Mesothelial cell of epicardium (in vitro differentiated cells): ENCODE data around the gene NEXN. TPM values are rescaled to one million over a fixed set of nuclear protein-coding genes. Genes with fewer than 3 reads are reported as not detected.

Experiments used
- DNase-seq, 2 experiments: peaks; one replicate each; pipeline ENCODE4 v3.0.0; 2021; ENCODE audit warnings: low spot score in 2 of 2; ENCODE audit not compliant: unreplicated experiment in 2 of 2
- H3K27ac Mint-ChIP-seq: 2 replicates; pipeline ENCODE4 v1.8.0; 2021; ENCODE audit warnings: mixed read lengths
- H3K27me3 Mint-ChIP-seq: 2 replicates; pipeline ENCODE4 v1.8.0; 2021; ENCODE audit warnings: low read depth, mixed read lengths
- H3K36me3 Mint-ChIP-seq: 2 replicates; pipeline ENCODE4 v1.8.0; 2021; ENCODE audit warnings: mixed read lengths
- H3K4me1 Mint-ChIP-seq: 2 replicates; pipeline ENCODE4 v1.8.0; 2021; ENCODE audit warnings: mixed read lengths
- H3K4me3 Mint-ChIP-seq: 2 replicates; pipeline ENCODE4 v1.8.0; 2021; ENCODE audit warnings: mild to moderate bottlenecking, moderate library complexity, mixed read lengths
- H3K9me3 Mint-ChIP-seq: 2 replicates; pipeline ENCODE4 v1.8.0; 2021; ENCODE audit warnings: mixed read lengths
- total RNA-seq: library from RNA; stranded (reverse); gene quantifications from 3 replicates; pipeline ENCODE4 v1.2.1, GENCODE V29; 2021
- TF ChIP-seq, protein P1 (sequence below): fragments of 200-600 bp; sonication (generic); IDR thresholded peaks from one replicate; pipeline ENCODE4 v1.5.0; 2021; ENCODE audit warnings: antibody characterized with exemption; ENCODE audit not compliant: unreplicated experiment

Gene NEXN
- total RNA-seq, 1 donor from 2014 or later, result 8.2 TPM

DNA sequence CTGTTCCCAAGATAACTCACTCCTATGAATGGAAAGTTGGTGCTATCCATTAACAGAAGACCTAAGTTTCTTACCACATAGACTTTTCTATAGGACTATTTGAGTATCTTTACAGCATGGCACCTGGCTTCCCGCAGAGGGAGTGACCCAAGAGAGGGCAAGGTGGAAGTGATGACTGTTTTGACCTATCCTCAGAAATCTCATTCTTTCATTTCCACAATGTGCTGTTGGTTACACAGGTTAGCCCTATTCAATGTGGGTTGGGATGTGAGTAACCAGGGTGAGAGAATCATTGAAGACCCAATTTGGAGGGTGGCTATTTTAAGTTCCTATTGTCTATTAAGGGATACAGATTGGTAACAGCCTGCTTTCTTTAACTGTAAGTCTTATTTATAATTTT lies 38.3 kb upstream of the NEXN start:
- DNase-seq, result no peak
- no peak overlapping the region for H3K27ac Mint-ChIP-seq

DNA sequence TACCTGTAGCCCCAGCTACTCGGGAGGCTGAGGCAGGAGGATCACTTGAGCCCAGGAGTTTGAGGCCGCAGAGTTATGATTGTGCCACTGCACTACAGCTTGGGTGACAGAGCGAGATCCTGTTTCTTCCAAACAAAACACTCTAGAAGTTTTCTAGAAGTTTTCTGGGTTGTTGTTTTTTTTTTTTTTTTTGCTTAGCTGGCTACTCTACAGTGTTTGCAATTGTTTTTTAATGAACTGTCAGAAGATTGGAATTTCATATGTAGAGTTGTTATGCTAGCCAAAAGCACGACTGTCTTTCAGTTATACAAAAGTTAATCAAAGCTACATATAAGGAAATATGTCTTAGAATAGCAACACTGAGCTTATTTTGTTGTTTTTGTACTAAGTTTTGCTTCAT lies 30.9 kb upstream of the NEXN start:
- no peaks in the 10 kb centered on the region for H3K27me3 Mint-ChIP-seq

More for the DNA sequence above, 38.3 kb upstream of the NEXN start:
- Mint-ChIP-seq H3K27me3 (no peaks in the 10 kb centered on the region), H3K9me3 (peaks cover 19% of the 10 kb centered on the region), H3K36me3 (peaks cover 28% of the 10 kb centered on the region), H3K4me1 (no peaks in the 10 kb centered on the region), H3K4me3 (no peak overlapping the region)
- TF ChIP-seq, protein P1, sequence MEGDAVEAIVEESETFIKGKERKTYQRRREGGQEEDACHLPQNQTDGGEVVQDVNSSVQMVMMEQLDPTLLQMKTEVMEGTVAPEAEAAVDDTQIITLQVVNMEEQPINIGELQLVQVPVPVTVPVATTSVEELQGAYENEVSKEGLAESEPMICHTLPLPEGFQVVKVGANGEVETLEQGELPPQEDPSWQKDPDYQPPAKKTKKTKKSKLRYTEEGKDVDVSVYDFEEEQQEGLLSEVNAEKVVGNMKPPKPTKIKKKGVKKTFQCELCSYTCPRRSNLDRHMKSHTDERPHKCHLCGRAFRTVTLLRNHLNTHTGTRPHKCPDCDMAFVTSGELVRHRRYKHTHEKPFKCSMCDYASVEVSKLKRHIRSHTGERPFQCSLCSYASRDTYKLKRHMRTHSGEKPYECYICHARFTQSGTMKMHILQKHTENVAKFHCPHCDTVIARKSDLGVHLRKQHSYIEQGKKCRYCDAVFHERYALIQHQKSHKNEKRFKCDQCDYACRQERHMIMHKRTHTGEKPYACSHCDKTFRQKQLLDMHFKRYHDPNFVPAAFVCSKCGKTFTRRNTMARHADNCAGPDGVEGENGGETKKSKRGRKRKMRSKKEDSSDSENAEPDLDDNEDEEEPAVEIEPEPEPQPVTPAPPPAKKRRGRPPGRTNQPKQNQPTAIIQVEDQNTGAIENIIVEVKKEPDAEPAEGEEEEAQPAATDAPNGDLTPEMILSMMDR, result no peak

DNA sequence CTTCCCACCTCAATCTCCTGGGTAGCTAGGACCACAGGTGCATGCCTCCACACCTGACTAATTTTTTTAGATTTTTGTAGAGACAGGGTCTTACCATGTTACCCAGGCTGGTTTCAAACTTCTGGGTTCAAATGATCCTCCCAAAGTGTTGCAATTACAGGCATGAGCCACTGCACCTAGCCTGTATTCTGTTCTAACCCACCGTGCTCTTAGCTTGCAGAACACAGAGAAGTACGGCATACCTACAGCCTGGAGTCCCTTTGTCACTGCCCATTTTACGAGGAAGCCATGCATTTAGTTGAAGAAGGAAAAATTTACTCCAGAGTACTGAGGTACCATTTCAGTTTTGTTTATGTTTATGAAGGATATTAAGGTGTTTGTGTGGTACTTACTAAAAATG lies 29.7 kb upstream of the NEXN start:
- Mint-ChIP-seq H3K4me3 (no peak overlapping the region), H3K27ac (no peak overlapping the region), H3K9me3 (peaks cover 33% of the 10 kb centered on the region), H3K36me3 (peaks cover 53% of the 10 kb centered on the region), H3K4me1 (no peaks in the 10 kb centered on the region), H3K27me3 (no peaks in the 10 kb centered on the region)
- DNase-seq, result no peak
- TF ChIP-seq, protein P1, result no peak

More for the DNA sequence above, 30.9 kb upstream of the NEXN start:
- Mint-ChIP-seq H3K9me3 (peaks cover 39% of the 10 kb centered on the region), H3K4me3 (no peak overlapping the region), H3K36me3 (peaks cover 56% of the 10 kb centered on the region), H3K27ac (no peak overlapping the region), H3K4me1 (no peaks in the 10 kb centered on the region)
- DNase-seq, result no peak
- TF ChIP-seq, protein P1, result no peak

DNA sequence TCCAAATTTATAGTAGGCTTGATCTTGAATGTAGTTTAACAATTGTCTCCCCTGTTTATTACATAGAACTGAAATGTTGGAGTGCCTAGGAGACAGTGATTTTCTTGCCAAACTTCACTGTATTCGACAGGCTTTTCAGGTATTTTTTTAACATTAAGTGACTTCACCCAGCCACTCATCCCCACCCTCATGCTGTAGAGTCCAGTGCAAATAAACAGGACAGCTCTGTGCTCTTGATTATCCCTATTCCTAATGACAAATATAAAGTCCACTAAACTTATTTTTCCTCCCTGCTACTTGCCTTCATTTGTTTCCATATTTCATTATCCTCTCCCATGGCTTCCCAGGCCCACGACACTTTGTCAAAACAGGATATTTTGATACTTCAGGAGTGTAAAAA lies 29.2 kb upstream of the NEXN start:
- Mint-ChIP-seq H3K4me1 (no peaks in the 10 kb centered on the region), H3K36me3 (peaks cover 48% of the 10 kb centered on the region), H3K27ac (no peak overlapping the region), H3K27me3 (no peaks in the 10 kb centered on the region), H3K9me3 (peaks cover 28% of the 10 kb centered on the region), H3K4me3 (no peak overlapping the region)
- TF ChIP-seq, protein P1, result no peak
- DNase-seq, result no peak

DNA sequence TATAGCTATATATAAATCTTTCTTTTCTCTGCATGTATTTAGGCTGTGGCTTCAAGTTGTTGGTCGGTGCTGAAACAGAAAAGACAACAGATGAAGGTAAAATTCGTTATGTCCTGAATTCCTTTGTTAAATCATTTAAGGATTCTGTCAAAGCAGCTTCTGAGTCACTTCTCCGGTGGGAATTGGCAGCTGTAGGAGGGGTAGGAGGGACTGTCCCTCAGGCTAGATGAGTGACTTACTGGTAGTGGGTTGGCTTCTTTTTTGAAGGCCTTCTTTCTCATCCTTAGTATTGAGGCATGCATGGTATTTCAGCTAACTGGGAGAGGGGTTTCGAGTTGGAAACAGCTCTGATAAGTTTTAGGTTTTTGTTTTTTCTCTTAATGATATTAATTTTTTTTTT lies 22.1 kb upstream of the NEXN start:
- H3K27ac Mint-ChIP-seq, result no peak overlapping the region

More for the DNA sequence above, 22.1 kb upstream of the NEXN start:
- H3K27me3 Mint-ChIP-seq, result no peaks in the 10 kb centered on the region
- no peak for DNase-seq
- peaks cover 25% of the 10 kb centered on the region for H3K36me3 Mint-ChIP-seq
- TF ChIP-seq, protein P1, result no peak
- H3K4me3 Mint-ChIP-seq, result no peak overlapping the region
- H3K9me3 Mint-ChIP-seq, result no peaks in the 10 kb centered on the region
- H3K4me1 Mint-ChIP-seq, result no peaks in the 10 kb centered on the region
